HFF-Myc (cell line): ENCODE measurements around the gene ARAP1.

Source experiments
- DNase-seq: peaks from one replicate; pipeline ENCODE4 v3.0.0-alpha.2; 2011; ENCODE audit warnings: low read depth; ENCODE audit errors: extremely low read depth
- H3K4me3 ChIP-seq: replicated peaks from 2 replicates; pipeline ENCODE4 v1.5.1; 2011; ENCODE audit warnings: low read depth, mild to moderate bottlenecking, control low read depth, low read length
- CTCF ChIP-seq: IDR thresholded peaks from 2 replicates; pipeline ENCODE4 v1.5.1; 2012; ENCODE audit warnings: mild to moderate bottlenecking, low read depth, low read length, control low read depth; ENCODE audit errors: missing control alignments

Gene ARAP1

GRCh38 chr11:72753341-72754148 lies 1.3 kb upstream of the ARAP1 start:
- H3K4me3 ChIP-seq: no peak overlapping the region
- no peak for DNase-seq
- no peak for TF ChIP-seq CTCF

- DNase-seq: no peak
- no peak for TF ChIP-seq CTCF
Measured at GRCh38 chr11:72751116-72752087, 806 bp downstream of the ARAP1 start.

GRCh38 chr11:72750556-72751115 lies 1.6 kb downstream of the ARAP1 start:
- TF ChIP-seq CTCF: no peak
- DNase-seq: no peak
- peak overlapping the region; percentile 79 for H3K4me3 ChIP-seq

More at GRCh38 chr11:72751116-72752087, 806 bp downstream of the ARAP1 start:
- H3K4me3 ChIP-seq: peak overlapping the region; percentile 79

GRCh38 chr11:72750086-72750485 lies 2.1 kb downstream of the ARAP1 start:
- H3K4me3 ChIP-seq: no peak overlapping the region
- no peak for TF ChIP-seq CTCF
- no peak for DNase-seq

- no peak for DNase-seq
- TF ChIP-seq CTCF: no peak
- no peak overlapping the region for H3K4me3 ChIP-seq
Measured at GRCh38 chr11:72747289-72747855, 4.8 kb downstream of the ARAP1 start.

- no peak overlapping the region for H3K4me3 ChIP-seq
- TF ChIP-seq CTCF: no peak
- no peak for DNase-seq
Measured at GRCh38 chr11:72746821-72747220, 5.4 kb downstream of the ARAP1 start.
